B cell (primary cell): ENCODE measurements around the gene IVNS1ABP. TPM values are rescaled to one million over a fixed set of nuclear protein-coding genes. Genes with fewer than 3 reads are reported as not detected.

Experiments
- ATAC-seq: fragments of 200-7000 bp; cut with Tn5 transposase; one replicate; pipeline ENCODE4 v1.10.0; 2021; ENCODE audit warnings: low read depth, mild to moderate bottlenecking, moderate number of reproducible peaks, moderate library complexity
- CTCF ChIA-PET: fragments of 350-600 bp; sonication (Branson Sonifier 250); formaldehyde crosslinking; loops from one replicate; lab custom pipeline; 2021; ENCODE audit warnings: antibody characterized with exemption, inconsistent platforms; lab: Charles Lee
- POLR2A ChIA-PET: fragments of 350-600 bp; sonication (Branson Sonifier 250); formaldehyde crosslinking; loops from one replicate; lab custom pipeline; 2021; ENCODE audit warnings: antibody characterized with exemption; lab: Charles Lee
- DNase-seq: peaks from one replicate; pipeline ENCODE4 v3.0.0; 2013
- H2AFZ ChIP-seq: 2 replicates; pipeline ENCODE4 v1.6.1; 2012; ENCODE audit warnings: mild to moderate bottlenecking, low read depth, low read length; ENCODE audit not compliant: insufficient read depth, poor library complexity, severe bottlenecking
- H3K27ac ChIP-seq, 2 donors: 1 replicate in 1 of 2; 2 replicates in 1 of 2; pipeline ENCODE4 v1.5.1; 2012 to 2013; ENCODE audit warnings: low read length in 2 of 2, mild to moderate bottlenecking in 2 of 2, moderate library complexity in 1 of 2
- H3K27me3 ChIP-seq, 4 experiments: fragments of 200-600 bp in 1 of 4; sonication (generic) in 1 of 4; replicated peaks in 1 of 4; 1 replicate in 2 of 4; 2 replicates in 2 of 4; pipeline versions ENCODE4 v1.6.1 to v1.7.0; 2013 to 2016; ENCODE audit warnings: low read length in 3 of 4, mild to moderate bottlenecking in 2 of 4, mixed read lengths in 1 of 4, moderate library complexity in 1 of 4; ENCODE audit not compliant: insufficient read depth in 4 of 4, control insufficient read depth in 3 of 4; ENCODE audit errors: control extremely low read depth in 1 of 4
- H3K36me3 ChIP-seq, 2 experiments: replicated peaks in 1 of 2; 1 replicate in 1 of 2; 2 replicates in 1 of 2; pipeline versions ENCODE4 v1.6.1 to v1.7.1; 2013; ENCODE audit warnings: low read length in 1 of 2; ENCODE audit not compliant: insufficient read depth in 2 of 2, control insufficient read depth in 1 of 2; ENCODE audit errors: control extremely low read depth in 1 of 2, extremely low read depth in 1 of 2
- H3K4me1 ChIP-seq, 2 donors: fragments of 200-600 bp in 1 of 2; sonication (generic) in 1 of 2; 1 replicate in 1 of 2; 2 replicates in 1 of 2; pipeline versions ENCODE4 v1.5.1 to v1.6.1; 2013 to 2017; ENCODE audit warnings: low read length in 2 of 2; ENCODE audit not compliant: control insufficient read depth in 2 of 2, insufficient read depth in 2 of 2
- H3K4me2 ChIP-seq: replicated peaks from 2 replicates; pipeline ENCODE3; 2012; ENCODE audit warnings: mild to moderate bottlenecking, low read depth, low read length; ENCODE audit not compliant: poor library complexity, severe bottlenecking
- H3K4me3 ChIP-seq, 5 experiments: fragments of 200-600 bp in 1 of 5; sonication (generic) in 1 of 5; 1 replicate in 3 of 5; 2 replicates in 2 of 5; pipeline versions ENCODE4 v1.5.1 to v1.7.0; 2011 to 2016; ENCODE audit warnings: low read length in 4 of 5, mild to moderate bottlenecking in 4 of 5, low read depth in 2 of 5, control low read depth in 1 of 5, moderate library complexity in 1 of 5; ENCODE audit not compliant: insufficient read depth in 1 of 5; ENCODE audit errors: control extremely low read depth in 1 of 5, extremely low read depth in 1 of 5
- H3K79me2 ChIP-seq: fragments of 200-600 bp; sonication (generic); one replicate; pipeline ENCODE4 v1.6.0; 2016; ENCODE audit warnings: low read length; ENCODE audit not compliant: control insufficient read depth, insufficient read depth
- H3K9ac ChIP-seq: fragments of 200-600 bp; sonication (generic); 2 replicates; pipeline ENCODE4 v1.6.1; 2017; ENCODE audit warnings: mild to moderate bottlenecking, low read length, moderate library complexity
- H3K9me3 ChIP-seq, 3 donors: one replicate each; pipeline versions ENCODE4 v1.6.1 to v1.7.1; 2013; ENCODE audit warnings: low read length in 2 of 3; ENCODE audit not compliant: control insufficient read depth in 2 of 3, insufficient read depth in 1 of 3; ENCODE audit errors: control extremely low read depth in 1 of 3
- H4K20me1 ChIP-seq: 2 replicates; pipeline ENCODE4 v1.6.0; 2012; ENCODE audit warnings: mild to moderate bottlenecking, low read length; ENCODE audit not compliant: insufficient read depth, control insufficient read depth, poor library complexity, severe bottlenecking
- H3K27ac Mint-ChIP-seq: one replicate; pipeline ENCODE4 v1.8.0; 2021; ENCODE audit warnings: mixed read lengths
- H3K27me3 Mint-ChIP-seq: one replicate; pipeline ENCODE4 v1.8.0; 2021; ENCODE audit warnings: mixed read lengths
- H3K4me1 Mint-ChIP-seq: one replicate; pipeline ENCODE4 v1.8.0; 2021; ENCODE audit warnings: mixed read lengths
- H3K4me3 Mint-ChIP-seq: one replicate; pipeline ENCODE4 v1.8.0; 2021; ENCODE audit warnings: mixed read lengths
- H3K9me3 Mint-ChIP-seq: one replicate; pipeline ENCODE4 v1.8.0; 2022; ENCODE audit warnings: mixed read lengths; ENCODE audit not compliant: insufficient read depth
- CTCF ChIP-seq: fragments of 200-600 bp; IDR thresholded peaks from one replicate; pipeline ENCODE4 v1.8.0; 2022; ENCODE audit warnings: antibody characterized with exemption, mild to moderate bottlenecking
- EZH2 ChIP-seq: IDR thresholded peaks from 2 replicates; pipeline ENCODE4 v1.6.1; 2012; ENCODE audit warnings: borderline replicate concordance, low read depth, mild to moderate bottlenecking, moderate library complexity, low read length; ENCODE audit not compliant: insufficient read depth, poor library complexity, severe bottlenecking
- WGBS: methylation state at CpG from one replicate; pipeline ENCODE4 v1.1.5; 2013; ENCODE audit warnings: missing lambda C conversion rate; ENCODE audit not compliant: insufficient coverage; 5-methylcytosine and 5-hydroxymethylcytosine counted together
- intact Hi-C: fragments of 100-400 bp; cut with micrococcal nuclease; formaldehyde crosslinking; loops from one replicate; pipeline ENCODE4 v1.10.0; 2022
- polyA plus RNA-seq: library from polyadenylated mRNA; depleted of rRNA; stranded (reverse); fragments of >200 nt; gene quantifications from 2 replicates; pipeline ENCODE4 v1.2.3, GENCODE V29; 2012
- total RNA-seq, 2 donors: library from RNA; stranded (reverse); fragments of 120-200 nt in 1 of 2; gene quantifications; 1 replicate in 1 of 2; 2 replicates in 1 of 2; pipeline versions ENCODE4 v1.2.3 to v1.2.4, GENCODE V29; 2013 to 2022

Gene IVNS1ABP
- total and polyA plus RNA-seq, 2 donors (not counting 1 experiment from before 2014, with no cell fraction given), result 42.9 to 87.0 TPM

DNA sequence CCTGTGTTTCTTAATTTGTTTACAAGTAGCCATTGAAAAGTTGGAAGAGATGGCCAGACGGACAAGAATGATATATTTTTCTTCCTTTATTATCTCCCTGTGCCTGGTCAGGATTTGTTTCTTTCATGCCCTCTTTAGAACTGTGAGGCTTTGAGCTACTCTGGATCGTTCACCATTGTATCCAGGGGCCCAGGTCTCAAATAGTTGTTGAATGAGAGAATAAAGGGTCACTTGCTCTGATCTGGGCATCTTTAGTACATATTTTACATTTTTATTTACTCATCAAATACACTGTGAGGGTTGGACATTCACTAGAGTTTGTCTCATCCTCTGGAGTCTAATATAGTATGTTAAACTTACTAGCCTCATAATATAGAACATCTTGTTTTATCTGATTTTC, 48.7 kb downstream of the IVNS1ABP start:
- WGBS, result no CpG with 5 or more reads among the region's 2 CpGs
- TF ChIP-seq EZH2, result no peak
- no peak for TF ChIP-seq CTCF
- intact Hi-C loops, result no loop called here
- Mint-ChIP-seq H3K9me3 (no peaks in the 10 kb centered on the region), H3K4me1 (no peaks in the 10 kb centered on the region), H3K27ac (no peak overlapping the region), H3K27me3 (no peaks in the 10 kb centered on the region), H3K4me3 (no peak overlapping the region)
- ChIA-PET POLR2A (no interaction called here), CTCF (interaction anchor here (1.9 kb wide), 1 partner anchor 412 kb away, joined by 5 read pairs; no protein-coding TSS in a partner anchor)
- H4K20me1 ChIP-seq, result no peaks in the 10 kb centered on the region
- no peak overlapping the region for H3K4me2 ChIP-seq
- H2AFZ ChIP-seq, result no peak overlapping the region
- no peaks in the 10 kb centered on the region for H3K4me1 ChIP-seq
- no peak overlapping the region for H3K27ac ChIP-seq
- no peaks in the 10 kb centered on the region for H3K36me3 ChIP-seq
- H3K9ac ChIP-seq, result no peak overlapping the region
- no peaks in the 10 kb centered on the region for H3K27me3 ChIP-seq
- DNase-seq (no peak), ATAC-seq (no peak)
- H3K4me3 ChIP-seq, result no peak overlapping the region
- no peaks in the 10 kb centered on the region for H3K79me2 ChIP-seq
- H3K9me3 ChIP-seq, result no peaks in the 10 kb centered on the region

GRCh38 chr1:185267701-185268100, 49.3 kb downstream of the IVNS1ABP start:
- no peaks in the 10 kb centered on the region for H3K4me1 ChIP-seq
- no peaks in the 10 kb centered on the region for H3K27me3 ChIP-seq
- no peak overlapping the region for H2AFZ ChIP-seq
- no peaks in the 10 kb centered on the region for H4K20me1 ChIP-seq
- ChIA-PET POLR2A (no interaction called here), CTCF (interaction anchor here (1.9 kb wide), 1 partner anchor 413 kb away, joined by 5 read pairs; no protein-coding TSS in a partner anchor)
- no peaks in the 10 kb centered on the region for H3K9me3 ChIP-seq
- H3K79me2 ChIP-seq, result no peaks in the 10 kb centered on the region
- intact Hi-C loops, result no loop called here
- no peak overlapping the region for H3K27ac ChIP-seq
- DNase-seq (no peak), ATAC-seq (no peak)
- TF ChIP-seq EZH2, result no peak
- no peak for TF ChIP-seq CTCF
- H3K4me1 Mint-ChIP-seq, result no peaks in the 10 kb centered on the region
- no peaks in the 10 kb centered on the region for H3K36me3 ChIP-seq
- H3K4me3 Mint-ChIP-seq, result no peak overlapping the region
- H3K9me3 Mint-ChIP-seq, result no peaks in the 10 kb centered on the region
- no peak overlapping the region for H3K27ac Mint-ChIP-seq
- H3K9ac ChIP-seq, result no peak overlapping the region
- H3K27me3 Mint-ChIP-seq, result no peaks in the 10 kb centered on the region
- H3K4me3 ChIP-seq, result no peak overlapping the region
- H3K4me2 ChIP-seq, result no peak overlapping the region
